Spleen (tissue), 11 donors: ENCODE results near the gene ITIH3. TPM values are rescaled to one million over a fixed set of nuclear protein-coding genes. Genes with fewer than 3 reads are reported as not detected.

ENCODE experiments used
- DNase-seq: peaks from one replicate; pipeline ENCODE4 v3.0.0-alpha.2; 2020
- H3K27ac ChIP-seq, 8 donors: fragments of 200-600 bp; sonication (generic) in 7 of 8; 1 replicate in 4 of 8; 2 replicates in 4 of 8; pipeline versions ENCODE4 v1.5.0 to v1.8.0; 2016 to 2021; ENCODE audit warnings: inconsistent platforms in 4 of 8, mild to moderate bottlenecking in 4 of 8, moderate library complexity in 1 of 8
- H3K27me3 ChIP-seq, 7 donors: fragments of 200-600 bp; sonication (generic) in 6 of 7; replicated peaks in 1 of 7; 1 replicate in 4 of 7; 2 replicates in 3 of 7; pipeline versions ENCODE4 v1.5.0 to v1.8.0; 2016 to 2021; ENCODE audit warnings: inconsistent platforms in 3 of 7, mild to moderate bottlenecking in 1 of 7
- H3K36me3 ChIP-seq, 6 donors: fragments of 200-600 bp; sonication (generic) in 5 of 6; 1 replicate in 4 of 6; 2 replicates in 2 of 6; pipeline versions ENCODE4 v1.5.0 to v1.8.0; 2016 to 2021; ENCODE audit warnings: inconsistent platforms in 2 of 6
- H3K4me1 ChIP-seq, 6 donors: fragments of 200-600 bp; sonication (generic) in 5 of 6; 1 replicate in 3 of 6; 2 replicates in 3 of 6; pipeline versions ENCODE4 v1.5.0 to v1.8.0; 2016 to 2021; ENCODE audit warnings: inconsistent platforms in 3 of 6
- H3K4me3 ChIP-seq, 8 donors: fragments of 200-600 bp; sonication (generic) in 7 of 8; 1 replicate in 4 of 8; 2 replicates in 4 of 8; pipeline versions ENCODE4 v1.5.0 to v1.8.0; 2016 to 2021; ENCODE audit warnings: inconsistent platforms in 4 of 8, mild to moderate bottlenecking in 4 of 8, moderate library complexity in 2 of 8
- H3K9me3 ChIP-seq, 8 donors: fragments of 200-600 bp; sonication (generic) in 7 of 8; 1 replicate in 4 of 8; 2 replicates in 4 of 8; pipeline versions ENCODE4 v1.5.0 to v1.8.0; 2016 to 2021; ENCODE audit warnings: inconsistent platforms in 4 of 8
- POLR2A ChIP-seq, 3 donors: fragments of 450-650 bp; IDR thresholded peaks; one replicate each; pipeline ENCODE4 v1.5.1; 2017; ENCODE audit warnings: antibody characterized with exemption in 3 of 3, mild to moderate bottlenecking in 1 of 3
- POLR2AphosphoS5 ChIP-seq, 3 donors: sonication (generic); formaldehyde crosslinking; IDR thresholded peaks; one replicate each; pipeline ENCODE4 v1.5.1; 2017; ENCODE audit warnings: antibody characterized with exemption in 3 of 3
- WGBS, 5 donors: extraction: QIAGEN DNeasy Blood & Tissue Kit in 3 of 5; methylation state at CpG; one replicate each; pipeline versions ENCODE4 v1.1.5 to v1.1.7; 2013 to 2018; 5-methylcytosine and 5-hydroxymethylcytosine counted together
- intact Hi-C: fragments of 100-400 bp; cut with DNase I; formaldehyde crosslinking; loops from one replicate; pipeline ENCODE4 v1.15.0; 2023; ENCODE audit warnings: low total_unique reads
- polyA plus RNA-seq, 3 donors: library from polyadenylated mRNA; stranded (reverse); fragments of 200-250 nt; gene quantifications; one replicate each; pipeline ENCODE4 v1.2.1, GENCODE V29; 2013
- total RNA-seq, 7 donors: library from RNA; depleted of rRNA in 3 of 7; stranded (reverse); fragments of >200 nt in 3 of 7; fragmentation: NEBNext Ultra II Directional in 4 of 7; extraction: Animal tissue kit (Norgen Biotek cat#: 25700) in 4 of 7; gene quantifications; one replicate each; pipeline versions ENCODE4 v1.1.0 to v1.2.1, GENCODE V29; 2016 to 2021
- TF ChIP-seq, protein P1 (sequence below), 11 experiments: fragments of 200-600 bp in 7 of 11; fragments of 450-650 bp in 4 of 11; sonication (generic) in 4 of 11; IDR thresholded peaks in 8 of 11; conservative IDR thresholded peaks in 3 of 11; 1 replicate in 7 of 11; 2 replicates in 4 of 11; pipeline versions ENCODE4 v1.4.0 to v1.8.0; 2016 to 2021; ENCODE audit warnings: antibody characterized with exemption in 11 of 11, inconsistent platforms in 4 of 11, mild to moderate bottlenecking in 1 of 11
- donor health status: healthy with polysubstance abuse.
- donor health status: DM: no; HTN: no; CAD: no; lungs with moderate emphysema.
- donor health status: DM: no; HTN: no; CAD: no.
- donor health status: Bipolar disorder and iron deficiency.
- donor health status: healthy.
- donor health status: DM: no; HTN: no; CAD: no.
- donor health status: DM: yes; HTN: yes; CAD: no.

ITIH3 gene
- total and polyA plus RNA-seq, 10 donors: 8.0 to 53.7 (median 16.5) TPM

DNA sequence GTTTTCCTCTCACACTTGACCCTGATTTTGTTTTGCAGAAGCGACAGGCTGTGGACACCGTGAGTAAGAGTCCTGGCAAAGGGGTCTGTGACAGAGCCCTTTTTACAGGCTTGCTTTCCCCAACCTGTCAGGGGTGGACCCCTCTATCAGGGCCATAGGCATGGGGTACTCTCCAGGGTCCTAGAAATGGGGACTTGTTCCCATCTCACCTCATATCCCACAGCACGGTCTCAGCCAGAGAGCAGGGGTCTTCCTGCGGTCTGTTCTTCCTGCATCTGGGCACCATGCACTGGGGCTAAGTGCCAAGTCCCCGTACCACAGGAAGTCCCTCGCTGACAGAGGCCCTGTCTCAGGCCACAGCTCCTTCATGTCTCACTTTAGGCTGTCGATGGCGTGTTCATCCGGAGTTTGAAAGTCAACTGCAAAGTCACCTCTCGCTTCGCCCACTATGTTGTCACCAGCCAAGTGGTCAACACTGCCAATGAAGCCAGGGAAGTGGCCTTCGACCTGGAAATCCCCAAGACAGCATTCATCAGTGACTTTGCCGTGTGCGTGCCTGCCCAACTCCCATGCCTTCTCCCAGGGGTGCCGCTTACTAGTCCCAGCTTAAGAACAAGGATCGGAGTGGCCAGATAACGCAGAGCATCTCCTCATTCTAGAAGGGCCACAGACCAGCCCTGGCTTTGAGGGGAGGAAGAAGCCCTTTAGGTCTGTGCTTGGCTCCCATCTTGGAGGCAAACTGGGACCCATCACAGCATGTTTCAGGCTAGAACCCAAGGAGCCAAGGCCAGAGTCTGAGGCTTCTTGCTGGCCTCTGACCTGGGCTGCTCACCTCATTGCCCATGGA, 16.4 kb upstream of the ITIH3 start:
- no peak overlapping the region for H3K27ac ChIP-seq
- no peak for TF ChIP-seq POLR2AphosphoS5 (IDR thresholded peaks at IDR 0.05)
- TF ChIP-seq, protein P1, sequence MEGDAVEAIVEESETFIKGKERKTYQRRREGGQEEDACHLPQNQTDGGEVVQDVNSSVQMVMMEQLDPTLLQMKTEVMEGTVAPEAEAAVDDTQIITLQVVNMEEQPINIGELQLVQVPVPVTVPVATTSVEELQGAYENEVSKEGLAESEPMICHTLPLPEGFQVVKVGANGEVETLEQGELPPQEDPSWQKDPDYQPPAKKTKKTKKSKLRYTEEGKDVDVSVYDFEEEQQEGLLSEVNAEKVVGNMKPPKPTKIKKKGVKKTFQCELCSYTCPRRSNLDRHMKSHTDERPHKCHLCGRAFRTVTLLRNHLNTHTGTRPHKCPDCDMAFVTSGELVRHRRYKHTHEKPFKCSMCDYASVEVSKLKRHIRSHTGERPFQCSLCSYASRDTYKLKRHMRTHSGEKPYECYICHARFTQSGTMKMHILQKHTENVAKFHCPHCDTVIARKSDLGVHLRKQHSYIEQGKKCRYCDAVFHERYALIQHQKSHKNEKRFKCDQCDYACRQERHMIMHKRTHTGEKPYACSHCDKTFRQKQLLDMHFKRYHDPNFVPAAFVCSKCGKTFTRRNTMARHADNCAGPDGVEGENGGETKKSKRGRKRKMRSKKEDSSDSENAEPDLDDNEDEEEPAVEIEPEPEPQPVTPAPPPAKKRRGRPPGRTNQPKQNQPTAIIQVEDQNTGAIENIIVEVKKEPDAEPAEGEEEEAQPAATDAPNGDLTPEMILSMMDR (IDR thresholded peaks at IDR 0.05 in 8 of 11, conservative IDR thresholded peaks at IDR 0.05 in 3 of 11): no peak
- TF ChIP-seq POLR2A (IDR thresholded peaks at IDR 0.05): no peak
- 53 to 66% (median 61%) methylated on average over 14 to 17 of the region's 17 CpGs for whole genome bisulfite sequencing, 5 donors
- H3K36me3 ChIP-seq: no peaks in the 10 kb centered on the region
- DNase-seq: peak; percentile 56
- H3K4me1 ChIP-seq: peaks cover 0 to 13% (median 7%) of the 10 kb centered on the region in 6 donors
- no peak overlapping the region for H3K4me3 ChIP-seq
- H3K27me3 ChIP-seq: no peaks in the 10 kb centered on the region
- intact Hi-C loops: no loop called here
- no peaks in the 10 kb centered on the region for H3K9me3 ChIP-seq

DNA sequence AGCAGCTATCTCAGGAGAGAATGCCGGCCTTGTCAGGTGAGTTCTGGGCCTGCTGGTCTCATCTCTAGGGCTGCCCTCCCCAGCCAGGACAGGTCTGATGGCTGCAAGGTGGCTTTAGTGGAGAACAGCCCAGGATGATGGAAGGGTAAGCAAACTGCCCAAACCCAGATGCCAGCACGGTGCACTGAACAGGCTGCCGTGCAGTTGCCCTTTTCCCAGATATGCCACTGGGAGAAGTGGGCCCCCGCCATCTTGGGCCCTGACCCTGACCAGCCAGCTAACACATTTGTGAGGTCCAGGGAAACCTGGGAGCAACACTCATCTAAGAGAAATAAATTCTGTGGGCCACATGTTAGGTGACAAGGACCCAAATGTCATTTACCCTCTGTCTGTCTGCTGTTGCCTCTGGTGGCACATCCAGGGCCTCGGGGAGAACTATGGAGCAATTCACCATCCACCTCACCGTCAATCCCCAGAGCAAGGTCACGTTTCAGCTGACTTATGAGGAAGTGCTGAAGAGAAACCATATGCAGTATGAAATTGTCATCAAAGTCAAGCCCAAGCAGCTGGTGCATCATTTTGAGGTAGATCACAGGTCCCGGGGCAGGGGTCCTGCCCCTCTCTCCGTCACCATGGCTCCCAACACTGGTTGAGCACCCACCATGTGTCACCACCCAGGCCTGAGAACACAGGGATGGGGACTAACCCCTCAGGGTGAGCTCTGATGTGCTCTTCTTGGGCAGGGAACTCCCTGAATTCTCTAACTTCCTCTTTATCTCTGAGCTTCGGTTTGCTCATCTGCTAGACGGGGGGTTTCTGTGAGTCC, 15.4 kb upstream of the ITIH3 start:
- WGBS, 5 donors: 52 to 65% (median 56%) methylated on average over 6 to 11 of the region's 11 CpGs
- Histone ChIP-seq H3K36me3 (no peaks in the 10 kb centered on the region), H3K4me1 (peaks cover 0 to 13% (median 7%) of the 10 kb centered on the region in 6 donors), H3K27me3 (no peaks in the 10 kb centered on the region), H3K4me3 (no peak overlapping the region), H3K27ac (peak overlapping the region in 6 of 8 donors; percentile 34 to 80 (median 55)), H3K9me3 (no peaks in the 10 kb centered on the region)
- peak; percentile 73 for DNase-seq
- TF ChIP-seq, protein P1 (IDR thresholded peaks at IDR 0.05 in 8 of 11, conservative IDR thresholded peaks at IDR 0.05 in 3 of 11): no peak
- TF ChIP-seq POLR2A (IDR thresholded peaks at IDR 0.05) (no peak), POLR2AphosphoS5 (IDR thresholded peaks at IDR 0.05) (no peak)
- intact Hi-C loops: no loop called here

DNA sequence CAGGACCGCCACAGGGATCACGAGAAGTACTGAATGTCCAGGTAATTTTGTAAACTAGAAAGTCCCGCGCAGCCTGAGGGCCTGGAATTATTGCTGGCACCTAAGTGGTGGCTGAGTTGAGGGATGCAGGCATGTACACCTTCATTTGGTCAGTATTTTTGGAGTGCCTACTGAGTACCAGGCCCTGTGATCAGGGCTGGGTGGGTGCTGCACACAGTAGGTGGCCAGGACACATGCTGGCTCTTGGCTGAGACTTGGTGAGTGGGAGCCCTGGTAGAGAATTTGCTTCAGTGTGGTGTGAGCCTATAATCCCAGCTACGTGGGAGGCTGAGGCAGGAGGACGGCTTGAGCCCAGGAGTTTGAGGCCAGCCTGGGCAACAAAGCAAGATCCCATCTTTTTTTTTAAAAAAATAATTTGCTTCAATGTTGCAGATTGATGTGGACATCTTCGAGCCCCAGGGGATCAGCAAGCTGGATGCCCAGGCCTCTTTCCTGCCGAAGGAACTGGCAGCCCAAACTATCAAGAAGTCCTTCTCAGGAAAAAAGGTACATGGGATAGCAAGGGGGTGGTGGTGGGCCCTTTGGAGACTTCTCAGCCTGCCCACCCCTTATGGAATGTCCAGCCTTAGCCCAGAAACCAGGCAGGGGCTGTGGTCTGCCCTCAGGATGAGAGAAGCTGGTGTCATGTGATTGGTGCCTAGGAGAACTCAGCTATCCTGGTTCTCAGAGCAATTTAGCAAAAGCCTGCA, 14.6 kb upstream of the ITIH3 start:
- intact Hi-C loops: no loop called here
- 75 to 86% (median 80%) methylated on average over 8 of the region's 8 CpGs for WGBS, 5 donors
- H3K9me3 ChIP-seq: no peaks in the 10 kb centered on the region

More for the DNA sequence above, 14.6 kb upstream of the ITIH3 start:
- H3K36me3 ChIP-seq: no peaks in the 10 kb centered on the region
- H3K4me3 ChIP-seq: no peak overlapping the region
- TF ChIP-seq POLR2A (IDR thresholded peaks at IDR 0.05) (no peak), POLR2AphosphoS5 (IDR thresholded peaks at IDR 0.05) (no peak)
- TF ChIP-seq, protein P1 (IDR thresholded peaks at IDR 0.05 in 8 of 11, conservative IDR thresholded peaks at IDR 0.05 in 3 of 11): no peak
- H3K4me1 ChIP-seq: peaks cover 0 to 13% (median 7%) of the 10 kb centered on the region in 6 donors
- no peak for DNase-seq
- H3K27ac ChIP-seq: peak overlapping the region in 4 of 8 donors; percentile 51 to 80 (median 60)
- H3K27me3 ChIP-seq: no peaks in the 10 kb centered on the region
